GM23248 (cell line): Measurements from ENCODE around the gene HK1. TPM values are rescaled to one million over a fixed set of nuclear protein-coding genes. Genes with fewer than 3 reads are reported as not detected.

Experiments used
- DNase-seq: peaks from one replicate; pipeline ENCODE4 v3.0.0-alpha.2; 2015
- H2AFZ ChIP-seq: fragments of 200-600 bp; sonication (generic); 2 replicates; pipeline ENCODE4 v1.6.1; 2016; ENCODE audit warnings: antibody characterized with exemption
- H3F3A ChIP-seq: fragments of 200-600 bp; sonication (generic); 2 replicates; pipeline ENCODE4 v1.6.1; 2016; ENCODE audit warnings: mild to moderate bottlenecking, antibody characterized with exemption, mixed run types; ENCODE audit not compliant: insufficient read depth
- H3K27ac ChIP-seq: fragments of 200-600 bp; sonication (generic); 2 replicates; pipeline ENCODE4 v1.5.1; 2016; ENCODE audit warnings: mild to moderate bottlenecking
- H3K27me3 ChIP-seq: fragments of 200-600 bp; sonication (generic); replicated peaks from 2 replicates; pipeline ENCODE4 v1.6.1; 2016; ENCODE audit warnings: mild to moderate bottlenecking; ENCODE audit not compliant: insufficient read depth
- H3K36me3 ChIP-seq: fragments of 200-600 bp; sonication (generic); 2 replicates; pipeline ENCODE4 v1.6.1; 2016; ENCODE audit warnings: low read depth, mild to moderate bottlenecking
- H3K4me1 ChIP-seq: fragments of 200-600 bp; sonication (generic); 2 replicates; pipeline ENCODE4 v1.6.1; 2016; ENCODE audit warnings: mild to moderate bottlenecking; ENCODE audit not compliant: insufficient read depth
- H3K4me2 ChIP-seq: fragments of 200-600 bp; sonication (generic); one replicate; pipeline ENCODE4 v1.6.1; 2016; ENCODE audit warnings: mild to moderate bottlenecking; ENCODE audit not compliant: unreplicated experiment
- H3K4me3 ChIP-seq: fragments of 200-600 bp; sonication (generic); 2 replicates; pipeline ENCODE4 v1.5.1; 2016; ENCODE audit warnings: mild to moderate bottlenecking
- H3K79me2 ChIP-seq: fragments of 200-600 bp; sonication (generic); 2 replicates; pipeline ENCODE4 v1.6.1; 2016; ENCODE audit warnings: mild to moderate bottlenecking; ENCODE audit not compliant: insufficient read depth
- H3K9ac ChIP-seq: fragments of 200-600 bp; sonication (generic); 2 replicates; pipeline ENCODE4 v1.6.1; 2016; ENCODE audit warnings: mild to moderate bottlenecking
- H3K9me2 ChIP-seq: fragments of 200-600 bp; sonication (generic); 2 replicates; pipeline ENCODE4 v1.6.1; 2016; ENCODE audit warnings: mixed run types, mild to moderate bottlenecking, moderate library complexity; ENCODE audit not compliant: insufficient read depth
- H3K9me3 ChIP-seq: fragments of 200-600 bp; sonication (generic); one replicate; pipeline ENCODE4 v1.6.1; 2017; ENCODE audit warnings: low read depth
- H4K20me1 ChIP-seq: fragments of 200-600 bp; sonication (generic); 2 replicates; pipeline ENCODE4 v1.6.0; 2016; ENCODE audit not compliant: insufficient read depth
- EZH2 ChIP-seq: fragments of 200-600 bp; sonication (generic); IDR thresholded peaks from 2 replicates; pipeline ENCODE4 v1.6.1; 2018; ENCODE audit warnings: antibody characterized with exemption, mild to moderate bottlenecking; ENCODE audit not compliant: insufficient read depth, poor library complexity, severe bottlenecking
- EZH2phosphoT487 ChIP-seq: fragments of 200-600 bp; sonication (generic); IDR thresholded peaks from 2 replicates; pipeline ENCODE4 v1.6.1; 2018; ENCODE audit warnings: antibody characterized with exemption, moderate library complexity, mild to moderate bottlenecking, low read depth; ENCODE audit not compliant: insufficient read depth
- WGBS, 2 experiments: methylation state at CpG; one replicate each; pipeline ENCODE4 v1.1.6; 2015 to 2017; ENCODE audit warnings: low lambda C conversion rate in 2 of 2, low coverage in 1 of 2; ENCODE audit errors: missing lambda C conversion rate in 2 of 2; 5-methylcytosine and 5-hydroxymethylcytosine counted together
- in situ Hi-C: fragments of 300-500 bp; cut with MboI; formaldehyde crosslinking; loops from 2 replicates; pipeline ENCODE4 v1.15.0; 2020
- polyA plus RNA-seq: library from polyadenylated mRNA; unstranded; fragments of >200 nt; fragmentation: Nextera tagmentation; extraction: Ambion mirVana; gene quantifications from 2 replicates; pipeline ENCODE4 v1.2.1, GENCODE V29; 2016
- total RNA-seq: library from RNA; depleted of rRNA; stranded (reverse); fragments of >200 nt; shearing (Covaris generic); gene quantifications from 2 replicates; pipeline ENCODE4 v1.2.3, GENCODE V29; 2014

HK1 gene
- total and polyA plus RNA-seq, 2 experiments from 2014 or later: 96.6 to 134 TPM

DNA sequence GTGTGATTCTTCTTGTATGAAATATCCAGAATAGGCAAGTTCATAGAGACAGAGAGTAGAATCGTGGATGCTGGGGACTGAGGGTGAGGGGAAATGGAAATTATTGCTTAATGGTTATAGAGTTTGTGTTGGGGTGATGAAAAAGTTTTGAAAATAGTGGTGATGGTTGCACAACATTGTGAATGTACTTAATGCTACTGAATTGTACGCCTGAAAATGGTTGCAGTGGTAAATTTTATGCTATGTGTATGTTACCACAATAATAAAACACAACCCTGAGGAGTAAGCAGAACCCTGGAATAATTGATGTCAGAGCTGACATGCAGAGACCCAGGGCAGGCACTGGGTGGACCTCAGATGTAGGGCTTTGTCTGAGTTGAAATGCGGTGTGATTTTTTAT, 80.9 kb downstream of the HK1 start:
- 83 to 84% methylated on average over 3 of the region's 3 CpGs for WGBS, 2 experiments
- Histone ChIP-seq H3K4me3 (no peak overlapping the region), H3K9ac (no peak overlapping the region), H3K9me2 (no peaks in the 10 kb centered on the region), H3K4me2 (peak overlapping the region; percentile 0), H3K27ac (no peak overlapping the region), H3K4me1 (peaks cover 49% of the 10 kb centered on the region), H3F3A (peaks cover 21% of the 10 kb centered on the region), H3K27me3 (no peaks in the 10 kb centered on the region), H3K9me3 (no peaks in the 10 kb centered on the region), H4K20me1 (no peaks in the 10 kb centered on the region), H3K79me2 (peaks cover 88% of the 10 kb centered on the region), H3K36me3 (peaks cover 5% of the 10 kb centered on the region; the same call in 1 of the 2 replicates), H2AFZ (no peak overlapping the region)
- no peak for DNase-seq
- TF ChIP-seq EZH2: no peak
- no peak for TF ChIP-seq EZH2phosphoT487
- in situ Hi-C loops: no loop called here

DNA sequence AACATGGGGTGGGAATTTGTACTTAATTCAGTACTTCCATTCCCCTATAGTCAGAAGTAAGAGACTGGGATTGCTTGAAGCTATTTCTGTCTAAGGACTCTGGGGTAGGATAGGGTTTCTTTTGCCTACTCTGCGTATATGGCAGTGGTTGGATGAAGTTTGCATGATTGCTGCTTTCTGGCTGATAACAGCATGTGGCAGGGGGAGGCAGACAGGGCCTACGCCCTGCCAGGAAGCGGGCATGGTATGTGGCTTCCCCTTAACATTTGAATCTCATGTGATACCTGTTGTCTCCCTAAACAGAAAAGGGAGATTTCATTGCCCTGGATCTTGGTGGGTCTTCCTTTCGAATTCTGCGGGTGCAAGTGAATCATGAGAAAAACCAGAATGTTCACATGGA, 81.3 kb downstream of the HK1 start:
- Histone ChIP-seq H3K9ac (no peak overlapping the region), H3K36me3 (peaks cover 5% of the 10 kb centered on the region; the same call in 1 of the 2 replicates), H3K27me3 (no peaks in the 10 kb centered on the region), H3K9me2 (no peaks in the 10 kb centered on the region), H3K4me1 (peaks cover 49% of the 10 kb centered on the region), H2AFZ (no peak overlapping the region), H3K79me2 (peaks cover 88% of the 10 kb centered on the region), H3F3A (peaks cover 21% of the 10 kb centered on the region), H4K20me1 (no peaks in the 10 kb centered on the region), H3K4me2 (no peak overlapping the region), H3K9me3 (no peaks in the 10 kb centered on the region), H3K4me3 (no peak overlapping the region), H3K27ac (no peak overlapping the region)
- no peak for DNase-seq
- TF ChIP-seq EZH2phosphoT487: no peak
- WGBS, 2 experiments: 97% methylated on average over 5 of the region's 5 CpGs
- in situ Hi-C loops: no loop called here

DNA sequence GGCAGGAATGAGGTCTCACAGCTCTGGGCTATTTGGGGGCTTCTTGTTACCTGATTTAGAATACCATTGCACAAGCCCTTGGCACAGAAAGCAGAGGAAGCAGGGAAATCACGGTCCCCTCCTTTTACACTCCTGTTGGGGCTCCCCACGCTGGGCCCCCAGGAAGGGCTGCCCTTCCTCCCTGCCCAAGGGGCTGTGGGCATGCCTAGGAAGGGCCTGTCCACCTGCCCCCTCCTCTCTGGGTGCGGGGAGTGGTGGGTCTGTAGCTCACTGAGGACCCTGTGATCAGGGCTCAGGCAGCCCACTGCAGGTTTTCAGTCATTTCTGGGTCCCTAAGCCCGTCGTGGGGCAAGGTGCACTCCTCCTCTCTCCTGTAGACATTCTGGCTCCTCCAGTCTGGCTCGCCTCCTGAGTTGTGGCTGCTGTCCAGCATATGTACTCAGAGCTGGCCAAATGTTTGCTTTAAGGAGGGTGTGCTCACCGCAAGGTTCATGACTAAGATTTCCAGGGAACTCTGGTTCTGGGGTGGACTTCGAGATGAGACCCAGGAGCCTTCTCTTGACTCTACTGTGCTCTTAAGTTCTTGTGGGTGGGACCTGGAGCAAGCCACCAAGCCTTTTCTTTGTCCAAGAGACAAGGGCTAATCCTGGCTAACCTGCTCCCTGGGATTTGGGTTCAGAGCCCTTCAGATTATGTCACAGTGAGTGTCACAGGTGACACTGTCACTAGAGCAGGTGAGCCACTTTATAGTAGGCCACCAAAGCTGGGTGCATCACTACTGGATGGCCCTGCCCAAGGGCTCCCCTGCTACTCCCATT, 82.4 kb downstream of the HK1 start:
- in situ Hi-C loops: no loop called here
- whole genome bisulfite sequencing, 2 experiments: 33 to 36% methylated on average over 8 of the region's 8 CpGs
- peak overlapping the region; percentile 51 for H3K4me2 ChIP-seq

DNA sequence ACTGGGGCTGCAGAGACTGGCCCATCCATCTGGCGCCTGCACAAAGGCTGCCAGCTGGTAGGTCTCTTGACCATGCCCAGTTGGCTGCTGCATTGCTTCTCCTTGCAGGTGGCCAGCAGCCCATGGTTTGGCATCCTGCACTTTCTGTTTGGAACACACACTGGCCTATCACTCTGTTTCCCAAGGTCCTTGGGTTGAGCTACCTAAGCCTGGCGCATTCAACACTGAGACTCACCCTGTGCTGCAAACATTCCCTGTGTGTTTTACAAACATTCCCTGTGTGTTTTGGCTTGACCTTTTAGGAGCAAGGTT, 83.0 kb downstream of the HK1 start:
- no peak for TF ChIP-seq EZH2phosphoT487
- no peak for TF ChIP-seq EZH2
- Histone ChIP-seq H3F3A (peaks cover 21% of the 10 kb centered on the region), H3K27me3 (no peaks in the 10 kb centered on the region), H3K79me2 (peaks cover 87% of the 10 kb centered on the region), H2AFZ (no peak overlapping the region), H3K9me2 (no peaks in the 10 kb centered on the region), H3K4me3 (no peak overlapping the region), H3K4me1 (peaks cover 45% of the 10 kb centered on the region), H3K27ac (peak overlapping the region; percentile 81; the same call in 1 of the 2 replicates), H4K20me1 (no peaks in the 10 kb centered on the region), H3K4me2 (peak overlapping the region; percentile 3), H3K9me3 (no peaks in the 10 kb centered on the region), H3K36me3 (peaks cover 11% of the 10 kb centered on the region; the same call in 1 of the 2 replicates), H3K9ac (no peak overlapping the region)
- 100% methylated on average over 2 of the region's 2 CpGs for WGBS, 2 experiments
- no peak for DNase-seq
- in situ Hi-C loops: no loop called here

More for the DNA sequence above, 82.4 kb downstream of the HK1 start:
- Histone ChIP-seq H3K4me1 (peaks cover 45% of the 10 kb centered on the region), H4K20me1 (no peaks in the 10 kb centered on the region), H3K79me2 (peaks cover 88% of the 10 kb centered on the region), H3K9ac (peak overlapping the region; percentile 59), H3K36me3 (peaks cover 11% of the 10 kb centered on the region; the same call in 1 of the 2 replicates), H3K27me3 (no peaks in the 10 kb centered on the region), H2AFZ (no peak overlapping the region), H3K9me3 (no peaks in the 10 kb centered on the region), H3K4me3 (no peak overlapping the region), H3K27ac (peak overlapping the region; percentile 81), H3K9me2 (no peaks in the 10 kb centered on the region), H3F3A (peaks cover 21% of the 10 kb centered on the region)
- no peak for TF ChIP-seq EZH2
- TF ChIP-seq EZH2phosphoT487: no peak
- DNase-seq: peak; percentile 97
